Stimulated activated CD8-positive, alpha-beta memory T cell treated with anti-CD3 and anti-CD28 coated beads, Interleukin-7, amount 100 ng/mL, for 48 hours (primary cell): Measurements from ENCODE around the gene NONO.
"Not testable (repeated sequence)": the region's sequence is repeated elsewhere in the genome, so short reads cannot be mapped to it uniquely, and the experiment has no call there.

ENCODE experiments used
- DNase-seq, 2 donors: peaks; one replicate each; pipeline ENCODE4 v3.0.0-alpha.2; 2020; ENCODE audit warnings: low read depth in 1 of 2; ENCODE audit errors: extremely low read depth in 1 of 2

The NONO gene

DNA sequence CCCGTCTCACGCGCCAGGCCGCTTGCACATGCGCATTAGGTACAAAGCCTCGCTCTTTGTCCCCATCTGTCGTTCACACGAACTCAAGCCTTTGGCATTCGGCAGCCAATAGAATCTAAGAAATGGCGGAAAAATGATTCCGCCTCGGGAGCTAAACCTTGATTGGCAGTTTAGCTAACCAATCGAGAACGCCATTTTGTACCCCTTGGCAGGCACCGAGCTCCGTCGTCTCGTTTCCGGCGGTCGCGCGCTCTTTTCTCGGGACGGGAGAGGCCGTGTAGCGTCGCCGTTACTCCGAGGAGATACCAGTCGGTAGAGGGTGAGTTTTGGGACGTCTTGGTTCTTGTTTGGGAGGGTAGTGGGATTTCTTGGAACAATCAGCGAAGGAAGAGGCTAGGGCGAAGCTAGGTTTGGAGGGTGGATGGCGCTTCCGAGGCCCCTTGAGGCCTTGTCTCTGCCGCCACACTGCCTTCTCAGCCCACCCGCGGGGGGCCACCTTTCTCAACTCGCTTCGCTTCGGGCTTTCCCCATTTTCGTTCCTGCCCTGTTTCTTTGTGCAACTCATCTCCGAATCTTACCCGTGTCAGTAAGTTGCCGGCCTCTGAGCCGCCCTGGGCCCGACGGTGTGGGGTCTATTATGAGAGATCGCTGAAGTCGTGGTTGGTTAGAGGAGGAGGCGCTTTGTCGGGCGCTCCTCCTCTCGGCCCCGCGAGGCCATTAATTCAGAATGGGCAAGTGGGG, at the start of gene NONO:
TSS of gene NONO (plus strand) at position 233 of the 741 bp plus-strand sequence. CDS start 7,003 bp downstream, outside the sequence.
- peak; percentile 49 to 78 for DNase-seq

DNA sequence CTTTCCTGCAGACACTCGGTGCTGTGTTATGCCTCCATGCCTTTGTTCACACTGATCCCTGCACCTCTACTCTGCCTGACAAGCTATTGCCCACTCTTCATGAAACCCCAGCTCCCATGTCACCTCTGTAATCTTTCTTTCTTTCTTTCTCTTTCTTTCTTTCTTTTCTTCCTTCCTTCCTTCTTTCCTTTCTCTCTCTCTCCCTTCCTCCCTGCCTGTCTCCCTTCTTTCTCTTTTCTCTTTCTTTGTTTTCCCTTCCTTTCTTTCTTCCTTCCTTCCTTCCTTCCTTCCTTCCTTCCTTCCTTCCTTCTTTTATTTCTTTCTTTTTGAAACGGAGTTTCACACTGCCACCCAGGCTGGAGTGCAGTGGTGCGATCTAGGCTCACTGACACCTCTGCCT, 48.0 kb upstream of the NONO start:
- DNase-seq = no peak

- no peak for DNase-seq
Measured at GRCh38 chrX:71236836-71237235, 46.6 kb upstream of the NONO start.

- DNase-seq = no peak
Measured at GRCh38 chrX:71239781-71240180, 43.7 kb upstream of the NONO start.

GRCh38 chrX:71241301-71241700, 42.1 kb upstream of the NONO start:
- no peak for DNase-seq

DNA sequence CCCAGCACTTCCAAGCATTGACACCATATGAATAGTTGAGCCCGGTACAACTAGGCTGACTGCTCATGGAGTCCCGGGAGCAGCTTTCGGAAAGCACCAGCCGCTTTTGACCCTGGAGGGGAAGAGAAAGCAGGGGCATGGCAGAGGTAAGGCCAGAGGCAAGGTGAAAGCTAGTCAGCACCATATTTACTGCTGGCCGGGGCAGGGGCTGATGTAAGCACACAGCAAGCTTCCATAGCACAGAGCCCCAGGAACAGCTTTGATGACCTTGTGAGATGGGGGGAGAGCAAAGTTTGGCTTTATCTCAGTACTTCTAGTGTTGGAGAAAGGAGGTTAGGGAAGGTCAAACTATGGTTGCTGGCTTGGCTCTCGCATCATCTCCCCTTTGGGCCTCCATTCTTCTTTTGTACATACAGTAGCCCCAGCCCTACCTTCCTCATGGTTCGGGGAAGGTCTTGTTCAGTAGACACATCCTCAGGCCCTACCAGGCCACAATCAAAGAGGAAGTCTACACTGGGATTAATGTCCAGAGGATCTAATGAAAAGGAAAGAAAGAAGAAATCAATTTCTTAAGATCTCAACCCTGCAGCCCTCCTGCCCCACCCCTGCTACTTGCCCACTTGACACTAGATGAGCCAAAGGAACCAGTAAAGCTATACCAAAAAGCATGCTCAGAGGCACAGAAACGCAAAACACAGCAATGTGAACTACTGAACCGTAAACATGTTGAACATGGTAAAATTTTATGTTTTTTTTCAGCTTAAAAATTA, 38.9 kb upstream of the NONO start:
- DNase-seq = no peak

GRCh38 chrX:71245159-71245558, 38.3 kb upstream of the NONO start:
- DNase-seq = no peak

DNA sequence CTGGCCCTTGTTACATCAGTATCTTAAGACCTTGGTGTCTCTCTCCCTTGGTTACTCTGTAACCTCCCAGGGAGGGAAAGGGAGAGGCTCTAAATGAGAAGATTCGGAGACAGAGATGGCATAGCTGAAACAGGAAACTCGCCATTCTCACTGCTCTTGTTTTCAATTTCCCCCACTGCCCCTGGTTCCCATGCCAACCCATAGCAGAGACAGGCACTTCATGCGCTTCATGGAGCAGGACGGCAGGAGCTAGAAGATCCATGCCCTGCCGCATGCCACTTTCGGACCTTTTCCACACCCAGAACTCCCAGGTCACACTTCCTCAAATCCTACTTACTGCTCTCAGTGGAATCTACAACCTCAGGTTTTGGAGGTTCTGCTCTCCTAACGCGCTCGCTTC, 32.6 kb upstream of the NONO start:
- no peak for DNase-seq

DNA sequence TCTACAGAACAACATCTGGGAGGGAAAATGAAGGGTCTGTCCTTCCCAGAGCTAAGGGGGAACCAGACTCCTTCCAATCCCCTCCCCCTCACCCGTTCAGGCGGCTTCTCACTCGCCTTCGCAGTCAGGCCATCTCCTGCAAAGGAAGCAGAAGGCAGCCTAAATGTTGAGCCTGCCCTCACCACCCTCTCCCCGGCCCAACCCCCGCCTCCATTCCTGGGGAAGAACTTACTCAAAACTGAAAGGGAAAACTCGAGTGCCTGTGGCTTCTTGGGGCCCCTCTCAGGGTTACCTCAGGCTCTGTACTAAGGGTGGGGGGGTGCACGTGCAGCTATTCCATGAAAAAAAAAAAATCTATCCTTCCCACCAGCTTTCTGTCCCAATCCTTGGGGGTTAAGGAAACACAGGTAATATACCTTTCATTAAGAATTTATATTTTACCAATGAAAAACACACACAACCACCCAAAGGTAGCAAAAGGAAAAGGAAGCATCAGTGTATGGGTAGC, 31.9 kb upstream of the NONO start:
- peak in 1 of 2 donors; percentile 34 for DNase-seq

DNA sequence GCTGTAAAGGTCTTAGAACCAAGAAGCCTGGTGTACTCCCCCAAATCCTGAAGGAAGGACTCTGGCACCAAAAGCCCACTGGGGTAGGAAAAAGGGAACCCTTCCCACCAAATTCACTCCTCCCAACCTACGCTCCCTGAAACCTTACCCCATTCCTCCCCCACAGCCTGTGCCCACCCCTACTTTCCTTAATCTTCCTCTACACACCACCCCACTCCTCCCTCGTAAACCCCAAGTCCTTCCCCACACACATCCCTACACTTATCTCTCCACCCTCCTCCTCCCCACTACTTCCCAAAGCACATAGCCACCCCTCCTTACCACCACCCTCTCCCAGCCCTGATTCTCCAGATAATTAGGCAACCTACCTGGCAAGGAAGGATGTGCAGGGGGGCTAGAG, 31.2 kb upstream of the NONO start:
- no peak for DNase-seq

- DNase-seq = peak; percentile 4 to 15
Measured at GRCh38 chrX:71253253-71254091, 30.0 kb upstream of the NONO start.

DNA sequence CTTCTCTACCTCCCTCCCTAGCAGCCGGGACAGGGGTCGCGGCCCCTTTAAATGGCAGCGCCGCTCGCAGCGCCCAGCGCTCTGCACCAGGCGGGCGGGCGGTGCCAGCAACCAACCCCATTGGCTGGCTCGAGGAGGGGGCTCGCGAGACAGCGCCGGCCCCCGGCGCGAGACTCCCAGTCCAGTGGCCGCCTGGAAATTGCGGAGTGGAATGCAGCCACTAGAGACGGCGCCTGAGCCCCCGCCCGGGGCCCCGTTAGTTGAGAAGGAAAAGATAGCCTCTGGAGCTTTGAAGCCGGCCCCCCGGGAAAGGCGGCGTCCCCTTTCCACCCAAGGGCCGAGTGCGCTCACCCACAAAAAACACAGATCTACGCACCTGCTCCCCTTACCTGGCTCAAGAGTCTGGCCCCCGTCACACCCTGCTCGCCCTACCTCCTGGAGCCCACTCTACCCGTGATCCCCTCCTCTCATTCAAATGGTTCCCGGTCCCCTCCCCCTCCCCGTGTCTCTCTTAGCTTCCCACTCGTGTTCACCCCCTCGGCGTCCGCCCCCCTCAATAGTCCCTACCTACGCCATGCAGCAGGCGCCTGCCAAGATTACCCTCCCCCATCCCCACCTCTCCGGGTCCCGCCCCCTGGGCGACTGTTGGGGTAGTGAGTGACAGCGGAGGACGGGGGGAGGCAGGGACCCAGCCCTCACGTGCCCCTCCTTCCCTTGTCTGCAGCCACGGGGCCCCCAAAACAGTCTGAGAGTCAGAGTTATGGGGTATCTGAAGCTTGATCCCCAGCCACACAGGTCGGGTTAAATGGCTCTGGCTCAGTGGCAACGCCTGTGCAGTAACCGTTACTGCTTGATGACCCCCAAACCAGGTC, 29.1 kb upstream of the NONO start, which contains the start of gene ZMYM3:
TSS of gene ZMYM3 (minus strand) at position 49 of the 872 bp plus-strand sequence. CDS start 885 bp downstream, outside the sequence.
- DNase-seq = peak; percentile 64 to 72

DNA sequence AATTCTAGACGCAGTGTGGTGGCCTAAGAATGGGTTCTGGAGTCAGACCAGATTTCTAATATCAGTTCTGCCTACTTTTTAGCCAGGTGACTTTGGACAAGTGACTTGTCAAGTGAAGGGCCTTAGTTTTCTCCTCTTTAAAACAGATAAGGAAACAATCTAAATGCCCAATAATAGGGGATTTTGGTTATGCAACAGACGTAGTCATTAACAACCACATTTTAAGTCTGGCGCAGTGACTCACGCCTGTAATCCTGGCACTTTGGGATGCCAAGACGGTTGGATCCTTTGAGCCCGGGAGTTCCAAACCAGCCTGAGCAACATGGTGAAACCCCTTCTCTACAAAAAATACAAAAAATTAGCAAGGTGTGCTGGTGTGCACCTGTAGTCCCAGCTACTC, 27.4 kb upstream of the NONO start:
- DNase-seq = no peak

DNA sequence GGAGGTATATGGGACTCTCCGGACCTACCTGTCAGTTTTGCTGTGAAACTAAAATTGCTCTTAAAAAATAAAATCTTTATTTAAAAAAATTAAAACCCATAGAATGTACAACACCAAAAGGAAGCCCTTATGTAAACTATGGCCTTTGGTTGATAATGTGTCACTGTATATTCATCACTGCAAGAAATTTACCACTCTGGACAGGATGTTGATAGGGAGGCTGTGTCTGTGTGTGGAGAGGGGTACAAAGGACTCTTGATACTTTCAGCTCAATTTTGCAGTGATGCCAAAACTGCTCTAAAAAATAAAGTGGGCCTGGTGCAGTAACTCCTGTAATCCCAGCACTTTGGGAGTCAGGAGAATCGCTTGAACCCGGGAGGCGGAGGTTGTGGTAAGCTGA, 26.6 kb upstream of the NONO start:
- DNase-seq = no peak

DNA sequence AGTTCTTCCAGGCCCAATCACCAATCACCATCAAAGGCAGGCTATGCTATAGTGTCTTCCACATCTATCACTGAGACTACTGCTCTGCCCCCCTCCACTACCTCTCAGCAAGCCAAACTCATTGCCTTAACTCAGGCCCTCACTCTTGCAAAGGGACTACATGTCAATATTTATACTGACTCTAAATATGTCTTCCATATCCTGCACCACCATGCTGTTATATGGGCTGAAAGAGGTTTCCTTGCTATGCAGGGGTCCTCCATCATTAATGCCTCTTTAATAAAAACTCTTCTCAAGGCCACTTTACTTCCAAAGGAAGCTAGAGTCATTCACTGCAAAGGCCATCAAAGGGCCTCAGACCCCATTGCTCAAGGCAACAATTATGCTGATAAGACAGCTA, 14.8 kb upstream of the NONO start:
- not testable (repeated sequence) for DNase-seq

DNA sequence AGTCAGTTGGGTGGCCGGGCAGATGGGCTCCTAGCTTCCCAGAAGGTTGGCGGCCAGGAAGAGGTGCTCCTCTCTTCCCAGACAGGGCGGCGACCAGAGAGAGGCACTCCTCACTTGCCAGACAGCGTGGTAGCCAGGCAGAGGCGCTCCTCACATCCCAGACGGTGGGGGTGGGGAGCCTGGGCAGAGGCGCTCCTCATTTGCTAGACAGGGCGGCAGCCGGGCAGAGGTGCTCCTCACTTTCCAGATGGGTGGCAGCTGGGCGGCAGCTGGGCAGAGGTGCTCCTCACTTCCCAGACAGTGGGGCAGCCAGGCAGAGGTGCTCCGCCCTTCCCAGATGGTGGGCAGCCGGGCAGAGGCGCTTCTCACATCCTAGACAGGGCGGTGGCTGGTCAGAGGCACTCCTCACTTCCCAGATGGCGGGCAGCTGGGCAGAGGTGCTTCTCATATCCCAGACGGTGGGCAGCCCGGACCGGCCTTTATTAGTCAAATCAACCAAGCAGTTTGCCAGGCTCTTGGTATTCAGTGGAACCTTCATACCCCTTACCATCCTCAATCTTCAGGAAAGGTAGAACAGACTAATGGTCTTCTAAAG, 13.5 kb upstream of the NONO start:
- DNase-seq = no peak

GRCh38 chrX:71272313-71272712, 11.1 kb upstream of the NONO start:
- DNase-seq = not testable (repeated sequence)

- not testable (repeated sequence) for DNase-seq
Measured at GRCh38 chrX:71281300-71281699, 2.1 kb upstream of the NONO start.

DNA sequence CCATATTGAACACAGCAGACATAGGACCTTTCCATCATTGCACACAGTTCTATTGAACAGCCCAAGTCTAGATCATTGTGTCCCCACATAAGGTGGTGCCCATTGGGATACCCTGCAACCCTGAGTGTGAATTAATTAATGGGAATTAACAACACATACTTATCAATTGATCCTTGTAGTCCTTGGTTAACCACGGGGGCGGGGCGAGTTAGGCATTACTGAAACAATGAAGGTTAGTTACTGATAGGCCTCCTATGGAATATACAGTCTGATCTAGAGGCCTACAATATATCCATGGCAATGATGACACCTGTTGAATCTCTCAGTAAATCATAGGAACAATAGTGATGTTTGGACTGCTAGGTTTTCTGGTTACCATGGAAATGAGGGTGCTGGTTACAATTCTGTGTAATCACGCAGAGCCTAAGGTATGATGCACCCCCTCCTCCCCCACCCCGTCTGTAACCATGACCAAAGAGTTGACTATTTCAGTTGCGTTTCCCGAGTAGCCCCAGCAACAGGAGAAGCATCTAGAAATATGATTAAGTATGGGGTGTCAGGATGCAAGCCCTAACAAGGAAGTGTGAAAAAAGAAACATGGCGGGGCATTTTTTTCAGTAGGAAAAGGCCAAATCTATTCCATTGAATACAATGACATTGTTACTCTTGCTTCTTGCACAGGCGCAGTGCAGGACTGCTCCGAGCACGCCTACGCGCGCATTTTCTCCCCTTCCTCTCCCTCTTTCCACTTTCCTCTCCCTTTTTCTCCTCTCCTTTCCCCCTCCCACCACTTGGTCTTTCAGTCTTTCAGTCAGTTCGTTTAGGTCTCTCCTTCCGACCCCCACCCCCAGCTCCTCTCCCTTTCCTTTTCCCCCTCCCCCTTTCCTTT, 677 bp upstream of the NONO start:
- peak; percentile 7 to 62 for DNase-seq
